Activated T-cell treated with anti-CD3 and anti-CD28 coated beads for 4 hours (primary cell): ENCODE measurements around the gene DMBX1.
A peak's percentile ranks its signal among the peaks of the same experiment; 100 is the strongest.

Source experiments
- DNase-seq: peaks from one replicate; pipeline ENCODE4 v3.0.0-alpha.2; 2020

Gene DMBX1

DNA sequence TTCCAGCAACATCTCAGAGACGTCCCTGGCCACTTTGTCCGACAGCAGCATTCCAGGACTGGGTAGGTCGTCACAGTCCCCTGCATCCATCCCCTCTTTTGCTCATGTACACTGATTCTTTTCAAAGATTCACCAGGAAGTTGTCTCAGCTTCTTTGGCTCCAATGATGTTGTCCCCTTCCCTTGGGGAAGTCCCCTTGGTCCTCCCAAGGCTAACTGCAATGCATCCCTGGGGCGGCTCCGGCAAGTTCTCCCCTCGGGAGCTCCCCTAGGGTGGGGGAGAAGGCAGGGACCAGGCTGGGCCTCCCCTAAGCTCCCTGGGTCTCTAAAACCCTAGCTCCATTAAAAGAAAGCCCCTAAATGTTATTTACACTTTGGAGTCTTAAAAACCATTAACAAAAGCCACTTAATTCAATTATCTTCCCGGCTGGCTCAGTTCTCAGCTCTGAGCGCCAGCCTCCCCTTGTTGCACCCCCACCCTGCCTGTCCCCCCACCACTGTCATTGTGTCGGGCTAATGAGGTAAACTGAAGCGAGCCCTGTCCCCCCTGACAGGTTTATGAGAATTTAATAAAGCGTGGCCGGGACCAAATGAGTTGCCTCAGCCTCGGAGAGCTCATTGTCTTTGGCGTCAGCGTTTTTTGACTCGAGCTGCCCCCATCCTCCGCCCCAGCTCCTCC lies 36.5 kb downstream of the DMBX1 start:
- DNase-seq = no peak

DNA sequence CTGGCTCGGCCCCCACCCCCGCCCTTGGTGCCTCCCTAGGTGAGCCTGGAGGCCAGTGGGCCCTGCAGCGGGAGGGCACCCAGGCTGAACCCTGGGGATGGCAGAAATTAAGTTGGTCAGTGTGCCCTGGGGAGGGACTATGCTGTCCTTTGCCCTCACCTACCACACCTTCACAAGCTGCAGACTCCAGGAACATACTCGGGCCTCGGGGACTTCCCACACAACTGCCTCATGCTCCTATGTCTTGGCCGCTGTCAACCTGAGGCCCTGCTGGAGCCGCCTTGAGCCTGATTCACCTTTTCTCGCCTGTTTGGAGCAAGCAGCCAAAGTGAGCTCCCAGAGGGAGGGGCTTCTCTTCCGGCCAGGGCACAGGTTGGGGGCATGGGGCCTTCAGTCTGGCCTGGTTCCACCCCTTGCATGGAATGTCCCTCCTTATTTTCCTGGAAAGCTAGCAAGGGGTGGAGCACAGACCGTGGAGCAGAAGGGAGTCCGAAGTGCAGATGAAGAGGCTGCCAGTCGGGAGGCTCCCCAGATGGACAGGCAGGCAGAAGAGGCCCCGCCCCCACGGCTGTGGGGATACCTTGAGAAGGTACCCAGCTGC lies 37.2 kb downstream of the DMBX1 start:
- DNase-seq = no peak

DNA sequence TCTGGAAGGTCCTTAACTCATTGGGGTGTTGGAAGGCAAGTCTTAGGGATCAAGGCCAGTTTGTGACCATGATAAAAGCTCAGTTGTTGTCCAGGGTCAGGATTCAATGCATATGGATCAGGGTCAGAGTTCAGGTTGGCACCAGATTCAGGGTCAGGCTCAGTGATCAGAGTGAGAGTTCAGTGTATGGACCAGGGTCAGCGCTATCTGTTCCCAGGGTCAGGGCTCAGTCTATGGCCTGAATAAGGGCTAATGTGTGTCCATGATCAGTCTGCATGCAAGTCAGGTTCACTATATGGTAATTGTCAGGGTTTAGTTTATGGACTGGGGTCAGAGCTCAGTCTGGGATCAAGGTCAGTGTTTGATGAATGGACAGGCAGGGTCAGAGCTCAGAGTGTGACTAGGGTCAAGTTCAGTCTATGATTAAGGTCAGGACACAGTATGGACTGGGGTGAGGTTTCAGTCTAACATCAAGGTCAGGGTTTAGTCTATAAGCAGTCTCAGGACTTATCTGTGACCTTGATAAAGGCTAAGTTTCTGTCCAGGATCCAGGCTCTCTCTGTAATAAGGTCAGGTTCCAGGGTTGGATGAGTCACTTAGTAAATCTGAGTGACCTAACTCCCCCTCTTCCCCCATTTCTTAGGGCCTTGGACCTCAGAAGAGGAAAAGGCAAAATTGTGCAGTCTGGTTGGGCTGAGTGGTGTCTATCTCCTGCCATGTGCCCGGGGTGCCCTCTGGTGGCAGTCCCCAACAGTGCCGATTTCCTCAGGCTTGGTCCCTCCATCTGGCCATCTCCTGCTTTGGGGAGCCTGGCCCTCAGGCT lies 38.0 kb downstream of the DMBX1 start:
- DNase-seq = peak; percentile 61

DNA sequence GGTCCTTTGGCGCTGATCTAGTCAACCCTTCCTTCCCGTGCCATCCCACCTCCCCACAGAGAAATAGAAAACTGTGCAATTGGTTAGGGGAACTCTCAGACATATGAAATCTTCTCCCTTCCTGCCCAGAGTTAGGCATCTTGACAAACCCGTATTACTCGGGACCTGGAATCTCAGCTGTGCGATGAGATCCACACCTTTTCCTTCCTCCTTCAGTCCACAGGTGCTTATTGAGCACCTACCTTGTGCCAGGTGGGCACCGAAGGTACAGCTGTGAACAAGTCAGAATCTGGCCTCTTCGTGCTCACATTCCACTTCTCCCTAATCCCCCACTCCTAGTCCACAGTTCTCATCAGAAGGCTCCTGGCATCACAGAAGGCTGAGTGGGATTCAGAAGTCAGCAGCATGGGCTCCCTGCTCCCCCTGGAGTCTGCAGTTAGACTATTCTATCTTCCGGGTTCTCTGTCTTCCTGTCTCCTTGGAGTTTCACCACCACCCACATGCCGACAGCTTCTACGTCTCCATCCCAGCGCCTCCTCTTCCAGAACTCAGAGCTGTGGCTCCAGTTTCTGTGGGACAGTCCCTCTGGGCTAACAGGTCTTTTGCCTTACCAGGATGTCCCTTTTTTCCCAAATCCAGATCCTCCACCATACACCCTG lies 38.8 kb downstream of the DMBX1 start:
- no peak for DNase-seq

DNA sequence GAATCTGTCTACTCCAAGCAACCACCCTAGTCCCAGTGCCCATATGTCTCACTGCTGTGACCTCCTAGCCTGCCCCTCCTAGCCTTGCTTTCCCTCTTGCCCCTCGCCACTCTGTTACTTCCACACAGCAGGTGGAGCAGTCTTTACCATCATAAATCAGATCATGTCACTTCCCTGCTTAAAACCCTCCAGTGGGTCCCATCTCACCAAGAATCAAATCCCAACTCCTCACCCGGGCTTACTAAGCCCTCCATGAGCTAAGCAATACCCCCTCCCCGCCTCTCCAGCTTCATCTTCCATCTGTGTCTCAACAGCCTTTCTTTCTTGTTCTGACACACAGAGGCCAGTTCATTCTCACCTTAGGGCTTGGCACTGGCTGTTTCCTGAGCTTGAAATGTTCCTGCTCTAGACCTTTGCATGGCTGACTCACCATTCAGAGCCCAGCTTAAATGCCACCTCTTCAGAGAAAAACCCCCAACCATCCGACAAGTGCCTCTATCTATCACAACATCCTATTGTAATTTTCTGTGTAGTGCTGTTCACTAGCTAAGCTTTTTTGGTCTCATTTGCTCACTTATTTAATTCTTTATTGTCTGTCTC lies 39.5 kb downstream of the DMBX1 start:
- no peak for DNase-seq

DNA sequence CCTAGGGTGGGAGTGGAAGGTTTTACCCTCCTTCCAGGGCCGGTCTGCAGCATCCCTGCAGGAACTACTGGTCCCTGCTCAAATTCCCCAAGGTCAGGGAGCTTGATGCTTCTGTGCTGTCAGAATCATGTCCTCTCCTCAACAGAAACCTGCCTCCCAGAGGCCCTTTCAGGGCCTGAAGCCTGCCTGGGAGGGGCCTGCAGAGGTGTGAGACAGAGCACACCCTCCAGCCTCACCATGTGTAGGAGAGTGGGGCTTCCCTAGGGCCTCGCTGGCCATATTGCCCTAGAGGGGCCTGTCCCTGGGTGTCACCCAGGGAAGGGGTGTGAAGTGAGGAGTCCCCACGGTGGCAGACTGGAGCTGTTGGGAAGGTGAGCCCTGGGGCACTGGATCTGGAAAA lies 40.7 kb downstream of the DMBX1 start:
- no peak for DNase-seq

DNA sequence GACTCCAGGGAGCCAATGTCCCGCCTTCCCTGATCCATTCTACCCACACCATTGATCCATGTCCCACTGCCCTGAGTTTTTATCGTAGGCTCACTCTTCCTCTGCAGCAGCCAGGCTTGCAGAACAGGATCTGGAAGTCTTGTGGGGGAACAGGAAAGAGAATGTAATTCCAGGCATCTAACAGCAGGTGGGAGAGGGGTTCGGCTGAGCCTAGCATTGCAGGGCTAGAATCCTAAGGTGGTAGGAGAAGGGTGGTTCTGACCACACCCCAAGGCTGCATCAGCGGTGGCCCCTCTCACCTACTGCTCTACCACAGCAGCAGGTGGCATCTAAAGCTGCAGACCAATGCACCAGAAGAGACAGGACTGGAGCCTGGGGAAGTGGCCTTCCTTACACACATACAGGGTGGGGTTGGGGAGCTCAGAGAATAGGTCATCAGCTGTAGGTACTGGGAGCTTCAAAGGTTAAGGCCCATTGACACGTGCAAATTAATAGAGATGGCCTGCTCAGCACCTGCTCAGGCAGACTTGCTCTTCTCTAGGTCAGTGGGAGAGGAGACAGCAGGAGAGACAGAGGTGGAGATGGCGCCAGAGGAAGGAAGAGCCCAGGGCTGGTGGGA lies 41.3 kb downstream of the DMBX1 start:
- DNase-seq = no peak

DNA sequence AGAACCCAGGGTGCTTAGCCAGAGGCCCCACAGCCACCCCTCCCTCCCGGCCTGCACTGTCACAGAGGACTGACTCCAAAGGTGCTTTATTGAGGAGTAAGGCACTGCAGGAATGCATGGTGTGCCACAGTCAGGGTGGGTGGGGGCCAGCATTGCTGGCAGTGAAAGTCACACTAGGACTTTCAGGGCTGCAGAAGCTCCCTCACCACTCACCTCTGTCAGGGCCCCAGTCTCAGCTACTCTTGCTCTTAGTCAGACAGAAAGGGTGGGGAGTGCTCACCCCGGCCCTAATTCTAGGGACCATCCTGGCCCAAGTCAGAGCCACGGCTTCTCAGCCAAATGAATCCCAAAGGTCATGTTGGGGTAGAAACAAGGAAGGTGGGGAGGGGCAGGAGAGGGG lies 42.5 kb downstream of the DMBX1 start:
- no peak for DNase-seq

DNA sequence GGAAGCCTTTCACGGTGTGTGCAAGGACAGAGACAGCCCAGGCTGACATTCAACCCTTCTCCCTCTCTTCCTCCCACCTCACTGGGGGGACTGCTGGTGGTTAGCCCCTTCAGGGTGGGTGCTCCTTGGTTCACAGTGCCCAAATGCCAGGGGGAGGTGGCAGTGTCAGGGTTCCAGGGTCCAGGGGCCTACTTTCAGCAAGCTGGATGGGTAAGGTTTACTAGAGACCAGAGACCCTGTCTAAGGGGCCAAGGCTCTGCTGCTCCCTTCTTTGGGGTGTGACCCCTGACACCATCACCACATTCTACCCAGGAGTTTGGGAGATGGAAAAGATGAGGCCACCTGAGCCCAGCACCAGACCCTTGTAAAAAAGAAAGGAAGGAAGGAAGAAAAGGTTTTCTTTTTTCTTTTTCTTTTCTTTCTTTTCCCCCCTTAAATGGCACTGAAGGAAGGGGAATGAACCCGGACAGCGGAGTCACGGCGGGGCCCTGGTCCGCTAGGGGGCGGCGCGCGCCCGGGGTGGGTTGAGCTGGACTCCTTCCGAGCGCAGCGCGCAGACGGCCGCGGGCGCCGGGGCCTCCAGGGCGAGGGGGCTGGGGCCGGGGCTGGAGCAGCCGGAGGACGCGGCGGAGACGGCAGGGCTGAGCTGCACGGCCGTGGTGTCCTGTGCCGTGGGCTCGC lies 43.0 kb downstream of the DMBX1 start:
- peak; percentile 65 for DNase-seq

DNA sequence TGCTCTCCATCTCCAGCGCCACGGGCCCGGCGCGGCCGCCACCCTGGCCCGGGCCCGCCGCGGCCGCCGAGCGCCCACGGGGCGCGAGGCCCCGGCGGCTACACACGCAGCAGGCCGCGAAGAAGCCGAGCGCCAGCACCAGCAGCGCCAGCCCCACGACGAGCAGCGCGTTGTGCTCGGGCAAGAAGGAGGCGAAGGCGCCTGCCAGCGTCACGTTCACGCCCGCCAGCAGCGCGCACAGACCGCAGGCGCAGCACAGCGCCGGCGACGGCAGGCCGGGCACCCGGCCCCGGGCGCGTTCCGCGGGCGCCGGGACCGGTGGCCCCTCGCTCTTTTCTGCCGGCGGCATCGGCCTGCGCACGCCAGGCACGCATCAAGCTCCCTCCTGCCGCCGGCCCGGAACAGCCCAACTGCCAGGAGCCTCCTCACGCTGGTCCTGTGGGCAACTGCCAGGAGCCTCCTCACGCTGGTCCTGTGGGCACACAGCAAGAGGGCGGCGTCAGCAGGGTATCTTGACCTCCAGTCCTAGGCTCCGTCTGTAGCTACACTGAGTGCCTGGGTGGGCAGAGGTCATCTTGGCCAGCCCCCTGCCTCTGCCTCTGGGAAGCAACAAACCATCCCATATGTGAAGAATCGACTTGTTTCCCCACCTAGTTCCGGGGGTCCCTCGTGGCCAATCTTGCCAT lies 43.7 kb downstream of the DMBX1 start:
- DNase-seq = peak; percentile 20

DNA sequence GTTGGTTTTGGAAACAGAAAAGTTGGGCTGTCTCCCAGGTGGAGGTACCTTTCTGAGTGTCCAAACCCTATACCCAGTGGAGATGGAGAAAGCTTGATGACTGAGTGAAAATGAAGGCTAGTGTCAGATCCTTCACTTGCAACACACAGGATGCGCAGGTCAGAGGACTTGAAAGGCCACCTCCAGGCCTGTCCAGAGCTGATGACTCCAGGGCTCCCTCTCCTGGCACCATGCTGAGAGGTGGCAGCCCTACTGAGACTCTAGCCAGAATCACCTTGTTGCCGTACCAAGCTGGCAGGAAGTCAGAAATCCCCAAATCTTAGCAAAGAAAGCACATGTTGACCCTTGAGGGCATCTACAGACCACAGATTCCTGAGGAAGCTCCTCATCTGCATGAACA lies 45.4 kb downstream of the DMBX1 start:
- DNase-seq = no peak

DNA sequence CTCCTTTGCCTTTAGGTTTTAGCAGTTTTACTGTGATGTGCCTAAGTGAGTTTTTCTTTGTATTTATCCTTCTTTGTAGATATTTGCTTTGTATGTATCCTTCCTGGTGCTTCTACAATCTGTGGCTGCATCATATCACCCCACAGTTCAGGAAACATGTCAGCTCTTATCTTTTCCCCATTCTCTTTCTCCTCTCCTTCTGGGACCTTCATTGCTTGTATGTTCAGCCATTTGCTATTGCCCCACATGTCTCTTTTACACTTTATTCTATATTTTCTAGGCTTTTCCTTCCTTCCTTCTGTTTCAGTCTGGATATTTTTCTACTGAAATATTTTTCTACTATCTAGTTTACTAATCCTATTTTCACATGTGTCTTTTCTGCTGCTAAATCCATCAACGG lies 46.9 kb downstream of the DMBX1 start:
- no peak for DNase-seq

DNA sequence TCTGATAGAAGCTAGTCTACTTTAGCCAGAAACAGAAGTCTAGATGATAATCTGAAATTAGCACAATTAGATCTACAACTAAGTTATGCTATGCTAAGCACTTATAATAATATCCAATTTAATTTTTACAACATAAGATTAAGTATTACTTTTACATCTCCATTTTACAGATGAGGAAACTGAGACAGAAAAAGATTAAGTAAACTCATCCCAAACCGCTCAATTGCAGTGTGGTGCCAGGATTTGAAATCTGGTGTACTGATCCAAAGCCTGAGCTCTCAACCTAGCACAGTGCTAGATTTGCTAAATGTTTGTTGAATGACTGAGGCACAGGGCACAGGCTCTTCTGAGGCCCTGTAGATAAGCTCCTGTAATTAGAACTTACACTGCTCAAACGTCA lies 48.0 kb downstream of the DMBX1 start:
- no peak for DNase-seq

DNA sequence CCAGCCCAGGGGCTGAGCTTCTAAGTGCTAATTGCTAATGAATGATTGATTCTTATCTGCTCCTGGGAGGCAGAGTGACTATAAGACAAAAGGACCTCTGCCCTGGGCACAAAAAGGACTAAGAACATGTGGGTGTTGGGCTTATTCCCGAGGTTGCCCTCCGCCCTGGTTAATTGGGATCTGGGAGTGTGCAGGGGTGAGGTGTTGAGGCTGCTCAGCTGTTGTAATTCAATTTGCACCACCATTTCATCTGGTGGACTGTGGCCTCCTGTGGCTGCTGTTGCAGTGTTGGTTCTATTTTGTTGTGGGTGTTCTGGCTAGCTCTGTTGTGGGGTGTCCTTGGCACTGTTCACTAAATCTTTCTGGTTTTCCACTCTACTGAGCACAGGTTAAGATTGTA lies 48.5 kb downstream of the DMBX1 start:
- DNase-seq = no peak
